Mucosa of gallbladder (tissue), 1 donor: ENCODE measurements around the gene SLC2A1. TPM values are rescaled to one million over a fixed set of nuclear protein-coding genes. Genes with fewer than 3 reads are reported as not detected.
A peak's percentile ranks its signal among the peaks of the same experiment; 100 is the strongest.
"Not testable (repeated sequence)": the region's sequence is repeated elsewhere in the genome, so short reads cannot be mapped to it uniquely, and the experiment has no call there.

ENCODE experiments used
- DNase-seq: peaks from one replicate; pipeline ENCODE4 v3.0.0-alpha.2; 2020; ENCODE audit warnings: low spot score
- total RNA-seq: library from RNA; stranded (reverse); gene quantifications from one replicate; pipeline ENCODE4 v1.2.1, GENCODE V29; 2021
- donor health status: DM: no; HTN: no; CAD: no.

SLC2A1 gene
- total RNA-seq, 1 donor from 2014 or later = 142 TPM

GRCh38 chr1:42929434-42930177 is 29.1 kb downstream of the SLC2A1 start:
- no peak for DNase-seq

- DNase-seq = no peak
Observed at GRCh38 chr1:42928859-42929258, 29.8 kb downstream of the SLC2A1 start.

GRCh38 chr1:42927920-42928505 is 30.7 kb downstream of the SLC2A1 start:
- no peak for DNase-seq

- DNase-seq = no peak
Observed at GRCh38 chr1:42927274-42927841, 31.3 kb downstream of the SLC2A1 start.

GRCh38 chr1:42926879-42927242 is 31.8 kb downstream of the SLC2A1 start:
- no peak for DNase-seq

- no peak for DNase-seq
Observed at GRCh38 chr1:42926235-42926878, 32.3 kb downstream of the SLC2A1 start.

- no peak for DNase-seq
Observed at GRCh38 chr1:42924851-42925760, 33.6 kb downstream of the SLC2A1 start.

GRCh38 chr1:42924082-42924850 is 34.4 kb downstream of the SLC2A1 start:
- DNase-seq = peak; percentile 95

- no peak for DNase-seq
Observed at GRCh38 chr1:42923367-42924081, 35.1 kb downstream of the SLC2A1 start.

GRCh38 chr1:42922687-42923366 is 35.8 kb downstream of the SLC2A1 start:
- peak; percentile 57 for DNase-seq

GRCh38 chr1:42921769-42922168 is 36.9 kb downstream of the SLC2A1 start:
- no peak for DNase-seq

GRCh38 chr1:42919651-42920050 is 39.0 kb downstream of the SLC2A1 start:
- DNase-seq = not testable (repeated sequence)

- no peak for DNase-seq
Observed at GRCh38 chr1:42917241-42917495, 41.5 kb downstream of the SLC2A1 start.

GRCh38 chr1:42915456-42915855 is 43.2 kb downstream of the SLC2A1 start:
- DNase-seq = no peak

- DNase-seq = no peak
Observed at GRCh38 chr1:42914092-42914627, 44.5 kb downstream of the SLC2A1 start.

- DNase-seq = peak; percentile 78
Observed at GRCh38 chr1:42913426-42914091, 45.1 kb downstream of the SLC2A1 start.

GRCh38 chr1:42910985-42911384 is 47.7 kb downstream of the SLC2A1 start:
- DNase-seq = no peak

GRCh38 chr1:42908046-42908445 is 50.6 kb downstream of the SLC2A1 start:
- no peak for DNase-seq

GRCh38 chr1:42904434-42904833 is 54.2 kb downstream of the SLC2A1 start:
- no peak for DNase-seq
